BE2C (cell line): Measurements from ENCODE around the gene RIC3.

ENCODE experiments used
- DNase-seq: peaks from one replicate; pipeline ENCODE4 v3.0.0-alpha.2; 2020
- H3K27me3 ChIP-seq: fragments of 250-450 bp; sonication (Bioruptor Pico); 2 replicates; pipeline ENCODE4 v1.5.1; 2020; ENCODE audit warnings: mild to moderate bottlenecking
- H3K36me3 ChIP-seq: fragments of 250-450 bp; sonication (Bioruptor Pico); 2 replicates; pipeline ENCODE4 v1.5.1; 2020; ENCODE audit warnings: mild to moderate bottlenecking
- H3K4me1 ChIP-seq: fragments of 250-450 bp; sonication (Bioruptor Pico); 2 replicates; pipeline ENCODE4 v1.5.1; 2020
- H3K4me3 ChIP-seq: 2 replicates; pipeline ENCODE4 v1.5.1; 2011; ENCODE audit warnings: low read depth, low read length
- H3K9me3 ChIP-seq: fragments of 250-450 bp; sonication (Bioruptor Pico); 2 replicates; pipeline ENCODE4 v1.5.1; 2020
- TF ChIP-seq, protein P1 (sequence below): IDR thresholded peaks from 2 replicates; pipeline ENCODE4 v1.5.1; 2012; ENCODE audit warnings: mild to moderate bottlenecking, low read depth, low read length

The RIC3 gene

DNA sequence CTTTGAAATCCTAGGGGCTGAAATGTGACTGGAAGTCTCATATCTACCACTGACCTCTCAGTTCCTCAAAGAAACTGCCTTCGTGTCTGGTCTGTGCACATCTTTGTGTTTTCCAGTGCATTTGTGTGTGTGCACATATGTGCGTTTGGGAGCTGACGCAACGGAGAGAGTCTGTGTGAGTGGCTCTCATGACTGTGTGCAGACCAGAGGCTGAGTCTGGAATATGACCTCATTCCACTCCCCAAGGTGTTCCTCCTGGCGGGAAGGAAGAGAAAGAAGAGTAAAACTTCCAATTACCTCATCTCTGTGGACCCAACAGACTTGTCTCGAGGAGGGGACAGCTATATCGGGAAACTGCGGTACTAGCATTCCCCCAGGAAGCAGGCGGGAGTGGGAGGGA is 71.4 kb downstream of the RIC3 start:
- Histone ChIP-seq H3K9me3 (no peaks in the 10 kb centered on the region), H3K36me3 (peaks cover 92% of the 10 kb centered on the region), H3K4me3 (no peak overlapping the region), H3K4me1 (peaks cover 4% of the 10 kb centered on the region; the same call in 1 of the 2 replicates), H3K27me3 (no peaks in the 10 kb centered on the region)
- DNase-seq: no peak
- TF ChIP-seq, protein P1, sequence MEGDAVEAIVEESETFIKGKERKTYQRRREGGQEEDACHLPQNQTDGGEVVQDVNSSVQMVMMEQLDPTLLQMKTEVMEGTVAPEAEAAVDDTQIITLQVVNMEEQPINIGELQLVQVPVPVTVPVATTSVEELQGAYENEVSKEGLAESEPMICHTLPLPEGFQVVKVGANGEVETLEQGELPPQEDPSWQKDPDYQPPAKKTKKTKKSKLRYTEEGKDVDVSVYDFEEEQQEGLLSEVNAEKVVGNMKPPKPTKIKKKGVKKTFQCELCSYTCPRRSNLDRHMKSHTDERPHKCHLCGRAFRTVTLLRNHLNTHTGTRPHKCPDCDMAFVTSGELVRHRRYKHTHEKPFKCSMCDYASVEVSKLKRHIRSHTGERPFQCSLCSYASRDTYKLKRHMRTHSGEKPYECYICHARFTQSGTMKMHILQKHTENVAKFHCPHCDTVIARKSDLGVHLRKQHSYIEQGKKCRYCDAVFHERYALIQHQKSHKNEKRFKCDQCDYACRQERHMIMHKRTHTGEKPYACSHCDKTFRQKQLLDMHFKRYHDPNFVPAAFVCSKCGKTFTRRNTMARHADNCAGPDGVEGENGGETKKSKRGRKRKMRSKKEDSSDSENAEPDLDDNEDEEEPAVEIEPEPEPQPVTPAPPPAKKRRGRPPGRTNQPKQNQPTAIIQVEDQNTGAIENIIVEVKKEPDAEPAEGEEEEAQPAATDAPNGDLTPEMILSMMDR: no peak

DNA sequence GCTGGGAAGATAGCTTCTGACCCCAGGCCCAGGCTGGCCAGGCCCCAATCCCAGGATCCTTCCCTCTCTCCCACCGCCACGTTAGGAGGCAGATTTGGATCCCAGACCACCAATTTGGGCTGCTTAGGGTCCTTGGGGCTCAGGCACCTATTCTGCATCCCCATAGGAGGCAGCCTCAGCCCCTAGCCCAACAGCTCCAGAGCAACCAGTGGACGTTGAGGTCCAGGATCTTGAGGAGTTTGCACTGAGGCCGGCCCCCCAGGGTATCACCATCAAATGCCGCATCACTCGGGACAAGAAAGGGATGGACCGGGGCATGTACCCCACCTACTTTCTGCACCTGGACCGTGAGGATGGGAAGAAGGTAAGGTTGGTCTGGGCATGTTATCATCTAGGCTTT is 71.8 kb downstream of the RIC3 start:
- no peaks in the 10 kb centered on the region for H3K27me3 ChIP-seq
- H3K36me3 ChIP-seq: peaks cover 89% of the 10 kb centered on the region
- peaks cover 6% of the 10 kb centered on the region; the same call in 1 of the 2 replicates for H3K4me1 ChIP-seq
- TF ChIP-seq, protein P1: no peak
- H3K4me3 ChIP-seq: no peak overlapping the region
- no peak for DNase-seq
- no peaks in the 10 kb centered on the region for H3K9me3 ChIP-seq

- TF ChIP-seq, protein P1: no peak
- H3K36me3 ChIP-seq: peaks cover 90% of the 10 kb centered on the region
- H3K4me1 ChIP-seq: peaks cover 6% of the 10 kb centered on the region; the same call in 1 of the 2 replicates
- H3K27me3 ChIP-seq: no peaks in the 10 kb centered on the region
- H3K9me3 ChIP-seq: no peaks in the 10 kb centered on the region
- no peak for DNase-seq
- no peak overlapping the region for H3K4me3 ChIP-seq
These were observed 72.2 kb downstream of the RIC3 start for GRCh38 chr11:8096575-8096974.

GRCh38 chr11:8095806-8096522 is 72.9 kb downstream of the RIC3 start:
- Histone ChIP-seq H3K27me3 (no peaks in the 10 kb centered on the region), H3K4me1 (peaks cover 6% of the 10 kb centered on the region; the same call in 1 of the 2 replicates), H3K4me3 (no peak overlapping the region), H3K9me3 (no peaks in the 10 kb centered on the region), H3K36me3 (peaks cover 92% of the 10 kb centered on the region)
- no peak for DNase-seq
- TF ChIP-seq, protein P1: no peak

- no peak for DNase-seq
- no peaks in the 10 kb centered on the region for H3K9me3 ChIP-seq
- H3K36me3 ChIP-seq: peaks cover 92% of the 10 kb centered on the region
- no peak overlapping the region for H3K4me3 ChIP-seq
- peaks cover 10% of the 10 kb centered on the region; the same call in 1 of the 2 replicates for H3K4me1 ChIP-seq
- TF ChIP-seq, protein P1: no peak
- H3K27me3 ChIP-seq: no peaks in the 10 kb centered on the region
These were observed 73.5 kb downstream of the RIC3 start for GRCh38 chr11:8095371-8095770.

DNA sequence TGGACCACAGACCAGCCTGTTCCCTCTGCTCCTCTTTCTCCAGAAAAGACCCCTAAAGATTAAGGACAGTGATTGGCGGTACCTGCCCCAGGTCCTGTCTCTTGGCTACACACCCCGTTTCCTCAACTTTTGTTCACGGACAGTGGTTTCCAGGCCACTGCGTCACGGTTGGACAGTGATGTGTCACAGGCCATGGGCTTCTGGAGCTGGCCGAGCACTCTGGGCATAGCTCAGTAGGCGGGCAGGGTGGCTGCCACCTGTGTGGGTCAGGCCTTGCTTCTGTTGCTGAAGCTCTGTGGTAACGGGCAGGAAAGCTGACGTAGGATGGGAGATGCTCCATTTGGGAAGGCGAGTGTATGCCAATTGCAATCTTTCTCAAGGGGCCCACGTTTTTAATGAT is 74.2 kb downstream of the RIC3 start:
- peaks cover 10% of the 10 kb centered on the region; the same call in 1 of the 2 replicates for H3K4me1 ChIP-seq
- H3K4me3 ChIP-seq: no peak overlapping the region
- no peak for DNase-seq
- H3K9me3 ChIP-seq: no peaks in the 10 kb centered on the region
- peaks cover 89% of the 10 kb centered on the region for H3K36me3 ChIP-seq
- TF ChIP-seq, protein P1: no peak
- no peaks in the 10 kb centered on the region for H3K27me3 ChIP-seq
